Occipital lobe (tissue), 2 donors: Measurements from ENCODE around the gene LRRC4. TPM values are rescaled to one million over a fixed set of nuclear protein-coding genes. Genes with fewer than 3 reads are reported as not detected.

Experiments used
- DNase-seq: peaks from one replicate; lab custom pipeline; 2025; lab: John Stamatoyannopoulos, UW
- total RNA-seq: library from RNA; depleted of rRNA; stranded (reverse); fragments of >200 nt; gene quantifications from one replicate; pipeline ENCODE4 v1.2.3, GENCODE V29; 2014

Gene LRRC4
- total RNA-seq, 1 donor from 2014 or later: 18.4 TPM

DNA sequence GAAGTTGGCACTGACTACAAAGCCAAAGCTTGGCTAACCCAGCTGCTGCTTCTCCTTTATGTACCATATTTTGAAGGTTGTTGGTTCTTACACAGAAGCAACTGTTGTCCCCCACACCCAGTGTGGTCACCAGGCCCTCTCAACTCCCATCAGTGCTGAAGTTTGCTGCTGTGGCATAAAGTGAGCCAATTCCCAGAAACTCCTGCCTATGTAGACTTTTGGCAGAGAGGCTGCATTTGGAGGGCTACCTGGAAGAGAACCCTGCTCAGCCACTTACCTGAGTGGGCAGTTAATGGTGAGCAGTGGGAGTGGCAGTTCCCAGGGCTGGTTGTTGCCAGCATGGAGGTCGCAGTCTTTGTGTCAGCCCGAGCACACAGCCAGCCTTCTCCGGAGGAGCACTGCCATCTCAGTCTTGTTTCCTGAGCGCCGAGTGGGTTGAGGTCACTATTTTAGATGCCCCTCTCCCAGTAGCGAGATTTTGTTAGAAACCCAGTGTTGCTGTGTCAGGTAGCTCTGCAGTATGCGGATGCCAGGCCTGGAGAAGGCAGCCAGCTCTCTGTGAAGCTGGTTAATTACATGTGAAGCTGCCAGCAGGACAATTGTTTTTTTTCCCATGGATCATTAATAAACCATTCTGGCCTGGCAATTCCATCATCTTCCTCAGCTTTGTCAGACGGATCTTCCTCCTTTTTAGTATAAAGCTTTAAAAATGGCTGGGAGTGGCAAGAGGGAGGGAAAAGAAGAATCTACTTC is 24.5 kb downstream of the LRRC4 start:
- DNase-seq: no peak

DNA sequence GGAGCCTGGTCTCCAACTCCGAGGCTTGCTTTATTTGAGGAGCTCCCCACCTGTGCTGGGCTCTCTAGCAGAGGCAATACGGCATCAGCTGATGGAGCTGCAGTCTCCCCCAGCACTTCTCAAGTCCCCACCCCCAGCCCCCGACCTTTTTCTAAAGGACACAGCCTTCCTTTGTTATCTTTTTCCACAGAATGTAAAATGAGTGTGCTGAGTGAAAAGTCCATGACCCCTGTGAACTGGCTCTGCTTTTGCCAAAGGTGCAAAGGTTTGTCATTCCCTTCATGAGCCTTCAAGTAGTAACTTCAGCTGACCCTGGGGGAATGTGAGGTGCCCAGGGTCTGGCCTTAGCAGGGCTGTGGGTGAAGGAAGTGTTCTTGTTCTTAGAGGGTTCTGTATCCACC is 25.5 kb downstream of the LRRC4 start:
- DNase-seq: no peak

DNA sequence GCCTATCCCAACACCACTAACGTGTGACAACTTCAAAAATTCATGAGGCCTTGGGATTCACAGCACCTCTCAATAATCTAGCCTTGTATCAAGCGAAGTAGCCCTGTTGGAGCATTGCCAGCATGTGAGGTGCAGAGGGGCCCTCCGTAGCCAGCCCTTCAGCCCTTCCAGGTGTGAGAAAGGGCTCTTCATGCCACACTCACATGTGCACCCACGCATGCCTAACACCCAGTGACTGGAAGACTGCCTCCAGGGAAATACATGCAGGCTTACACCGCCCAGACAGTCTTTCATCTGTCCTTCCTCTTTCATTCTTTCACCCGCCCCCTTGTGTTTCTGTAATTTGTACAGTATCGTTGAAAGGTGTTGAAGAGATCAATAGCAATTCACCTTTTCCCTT is 26.1 kb downstream of the LRRC4 start:
- no peak for DNase-seq

DNA sequence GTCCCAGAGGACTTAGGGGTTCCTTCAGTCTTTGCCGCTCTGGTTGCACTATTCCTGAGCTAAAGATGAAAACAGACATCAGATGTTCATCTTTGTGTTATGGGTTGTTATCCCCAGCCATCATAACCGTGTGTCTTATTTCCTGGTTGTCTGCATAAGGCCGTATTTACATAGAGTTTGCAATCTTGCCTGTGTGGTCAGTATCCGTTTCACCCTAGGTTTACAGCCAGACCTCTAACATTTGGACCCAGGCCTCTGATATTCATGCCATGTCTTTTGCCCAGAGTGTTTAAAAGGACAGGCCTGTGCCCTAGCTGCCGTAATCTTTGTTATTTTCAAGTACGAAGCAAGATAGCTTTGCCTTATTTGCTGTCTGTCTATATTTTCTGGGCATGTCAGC is 26.6 kb downstream of the LRRC4 start:
- DNase-seq: no peak

GRCh38 chr7:128003787-128004186 is 27.4 kb downstream of the LRRC4 start:
- no peak for DNase-seq

GRCh38 chr7:128003167-128003566 is 28.1 kb downstream of the LRRC4 start:
- DNase-seq: no peak

DNA sequence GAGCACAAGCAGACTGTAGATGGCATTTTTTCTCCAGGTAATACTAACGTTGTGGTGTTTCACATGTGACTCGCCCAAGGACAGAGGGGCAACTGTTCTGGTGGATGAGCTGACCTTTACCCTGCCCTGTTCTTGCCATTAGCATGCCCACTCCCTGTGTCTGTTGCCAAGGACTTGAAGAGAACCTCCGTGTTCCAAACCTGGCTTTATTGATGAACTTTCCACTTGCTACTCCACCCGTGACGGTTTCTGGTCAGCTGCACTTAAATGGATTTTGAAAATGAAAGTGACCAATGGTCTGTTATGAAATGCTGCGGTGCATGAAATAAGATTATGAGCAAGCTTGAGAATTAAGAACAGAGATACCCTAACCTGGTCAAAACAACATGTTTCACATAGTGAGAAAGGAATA is 30.4 kb downstream of the LRRC4 start:
- no peak for DNase-seq

- no peak for DNase-seq
Observed at GRCh38 chr7:128000048-128000447, 31.2 kb downstream of the LRRC4 start.

- DNase-seq: no peak
Observed at GRCh38 chr7:127998671-127999070, 32.6 kb downstream of the LRRC4 start.

DNA sequence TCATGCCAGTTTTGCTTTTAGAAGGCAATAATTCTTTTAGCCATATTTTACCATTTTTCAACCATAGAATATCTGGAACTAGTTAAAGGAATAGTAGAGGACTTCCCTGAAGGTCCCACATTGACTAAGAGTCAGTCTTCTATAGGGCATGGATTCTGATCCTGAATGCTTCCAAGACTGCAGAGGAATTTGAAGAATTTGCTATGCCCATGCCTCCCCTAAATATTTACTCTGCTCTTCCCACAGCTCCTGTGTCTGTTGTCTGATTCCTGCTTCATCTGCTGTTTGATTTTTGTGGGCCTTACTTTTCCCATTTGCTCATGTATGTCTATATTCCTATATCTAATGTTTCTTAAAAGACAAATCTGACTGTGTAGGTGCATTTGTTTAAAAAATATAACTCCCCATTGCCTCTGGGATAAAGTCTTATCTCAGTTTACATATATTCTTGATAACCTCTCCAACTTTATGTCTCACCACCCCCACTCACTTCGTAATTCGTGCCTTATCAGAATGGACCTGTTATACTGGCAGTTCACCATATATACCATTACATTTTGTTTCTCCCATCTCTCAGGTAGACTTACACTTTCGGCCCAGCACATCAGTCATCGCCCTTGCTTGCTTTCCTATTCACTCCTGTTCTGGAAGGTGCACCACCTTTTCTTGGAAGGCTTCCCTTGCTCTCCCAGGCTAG is 33.9 kb downstream of the LRRC4 start:
- no peak for DNase-seq

DNA sequence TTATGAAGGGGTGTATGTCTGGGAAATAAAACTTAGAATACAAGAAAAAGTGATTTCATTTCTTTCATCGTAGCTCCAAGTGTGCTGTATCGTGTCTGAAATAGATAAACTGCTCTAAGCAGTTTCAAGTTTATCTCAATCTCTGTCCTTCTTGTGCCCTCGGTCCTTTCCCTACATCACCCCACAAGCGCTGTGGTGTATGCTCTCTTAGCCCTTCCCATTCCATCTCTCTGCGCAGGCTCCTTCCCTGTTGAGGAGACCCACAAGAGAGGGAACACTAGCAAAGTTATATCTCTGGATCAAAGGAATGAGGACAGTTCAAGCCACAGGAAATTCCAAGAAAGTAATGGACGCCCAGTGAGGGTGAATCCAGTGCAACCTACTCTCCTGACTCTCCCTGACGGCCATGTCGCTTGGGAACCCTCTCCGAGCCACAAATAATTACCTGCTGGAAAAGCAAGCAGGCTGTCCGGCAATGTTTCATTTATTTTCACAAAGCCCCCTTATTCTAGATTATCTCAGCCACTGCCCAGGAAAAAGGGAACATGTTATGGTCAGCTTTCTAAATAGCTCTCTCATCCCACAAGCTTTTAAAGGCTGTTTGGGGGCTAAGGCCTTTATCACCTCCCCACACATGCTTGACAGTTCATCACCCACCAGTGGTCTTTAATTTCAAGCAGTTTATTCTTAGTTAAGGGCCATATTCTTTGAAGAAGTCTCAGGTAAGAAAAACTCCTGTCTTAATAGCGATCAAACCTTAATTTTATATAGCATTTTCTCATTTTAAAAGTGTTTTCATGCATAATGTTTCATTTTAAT is 34.8 kb downstream of the LRRC4 start:
- no peak for DNase-seq

DNA sequence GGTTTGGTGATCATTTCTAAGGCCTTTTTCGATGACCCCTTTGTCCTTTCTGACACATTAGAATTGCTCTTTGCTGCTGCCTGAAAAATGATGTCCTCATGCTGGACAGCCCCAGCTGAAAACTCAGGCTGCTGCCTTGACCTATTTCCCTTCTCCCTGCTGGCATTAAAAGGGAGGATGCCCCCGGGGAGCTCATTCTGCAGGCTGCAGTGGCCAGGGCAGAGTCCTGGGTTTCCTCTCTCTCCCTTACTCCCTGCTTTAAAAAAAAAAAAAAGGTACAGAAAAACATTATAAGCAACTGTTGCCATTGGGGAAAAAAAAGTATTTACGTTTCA is 35.4 kb downstream of the LRRC4 start:
- no peak for DNase-seq

DNA sequence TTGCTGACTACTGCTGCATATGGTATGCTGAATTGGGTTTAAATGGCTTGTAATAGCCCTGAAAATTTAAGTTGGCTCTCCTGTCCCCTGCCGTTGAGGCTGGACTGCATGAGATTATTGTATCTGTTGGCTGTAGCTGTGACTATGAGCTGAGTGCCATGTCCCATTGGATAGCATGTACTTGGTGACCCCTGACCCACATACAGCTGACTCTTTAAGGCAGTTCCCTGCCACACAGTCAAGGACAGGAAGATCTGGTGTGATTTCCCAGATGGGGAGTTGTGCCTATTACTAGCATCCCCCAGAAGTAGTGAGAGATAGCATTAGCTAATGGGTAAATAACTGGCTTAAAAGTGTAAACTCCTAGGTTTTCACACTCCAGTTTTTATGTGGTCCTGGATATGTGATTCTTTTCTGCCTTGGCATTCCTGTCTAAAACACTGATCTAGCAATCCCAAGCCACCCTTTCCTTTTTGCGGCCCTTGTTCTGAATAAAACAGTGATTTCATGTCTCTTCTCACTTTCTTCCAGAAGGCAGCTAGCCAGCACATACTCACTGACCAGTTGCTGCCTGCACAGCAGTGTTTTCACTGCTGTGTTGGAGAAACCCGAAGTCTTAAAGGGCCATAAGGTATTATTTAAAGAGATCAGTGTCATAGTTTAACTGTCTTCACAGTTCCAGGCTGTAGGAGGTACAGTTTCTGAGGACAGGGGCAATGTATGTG is 35.9 kb downstream of the LRRC4 start:
- no peak for DNase-seq

DNA sequence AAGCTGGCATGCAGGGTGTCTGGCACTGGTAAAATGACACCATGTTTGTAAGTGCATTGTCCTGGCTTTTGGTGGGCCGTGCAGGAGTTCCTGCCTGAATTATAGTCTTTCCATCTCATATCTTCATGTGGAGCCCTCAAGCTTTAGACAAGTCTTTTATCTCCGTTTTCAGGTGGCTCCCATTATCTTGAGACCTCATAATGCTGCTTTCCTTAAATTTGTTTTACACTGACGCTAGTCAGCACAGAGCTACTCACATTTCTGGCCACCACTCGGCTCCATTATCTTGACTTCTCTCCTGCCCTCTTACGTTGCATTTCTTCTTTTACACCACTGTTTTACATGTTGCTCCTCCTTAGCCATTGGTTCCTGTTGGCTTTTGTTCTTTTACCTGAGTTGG is 37.2 kb downstream of the LRRC4 start:
- no peak for DNase-seq

- DNase-seq: no peak
Observed at GRCh38 chr7:127993317-127993716, 37.9 kb downstream of the LRRC4 start.

GRCh38 chr7:127988751-127989150 is 42.5 kb downstream of the LRRC4 start:
- DNase-seq: no peak

- DNase-seq: no peak
Observed at GRCh38 chr7:127986581-127987521, 44.4 kb downstream of the LRRC4 start.

DNA sequence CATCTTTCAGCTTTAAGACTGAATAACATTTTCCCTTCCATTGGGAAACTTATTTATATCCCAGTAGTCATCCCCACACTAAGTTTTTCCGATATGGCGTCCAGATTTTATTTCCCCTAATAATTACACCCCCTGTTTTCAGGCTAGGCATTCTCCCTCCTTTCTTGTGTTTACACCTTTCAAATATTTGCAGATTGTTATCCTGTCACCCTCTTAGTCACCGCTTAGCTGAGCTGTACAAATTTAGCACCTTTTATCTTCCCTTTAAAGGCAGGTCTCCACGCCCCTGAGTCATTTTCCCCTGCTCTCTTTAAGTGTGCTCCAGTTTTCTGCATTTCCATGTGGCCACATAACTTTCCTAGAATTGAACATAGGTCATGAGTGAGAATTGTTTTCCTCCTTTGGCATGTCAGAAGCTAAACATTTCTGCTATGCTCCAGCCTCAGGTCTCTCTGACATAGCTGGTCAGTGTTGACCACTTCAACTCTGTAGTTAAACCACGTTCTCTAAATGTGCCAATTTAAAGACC is 47.4 kb downstream of the LRRC4 start:
- DNase-seq: no peak

- DNase-seq: no peak
Observed at GRCh38 chr7:127981965-127982364, 49.3 kb downstream of the LRRC4 start.

- DNase-seq: no peak
Observed at GRCh38 chr7:127980901-127981300, 50.3 kb downstream of the LRRC4 start.
